MV-4-11 (cell line): ENCODE data around the gene NR4A3.
"Not testable (repeated sequence)": the region's sequence is repeated elsewhere in the genome, so short reads cannot be mapped to it uniquely, and the experiment has no call there.

Source experiments
- DNase-seq: peaks from one replicate; lab custom pipeline; 2025; lab: John Stamatoyannopoulos, UW

Gene NR4A3

GRCh38 chr9:99834474-99834873, 12.8 kb downstream of the NR4A3 start:
- DNase-seq, result no peak

GRCh38 chr9:99835142-99835541, 13.5 kb downstream of the NR4A3 start:
- DNase-seq, result no peak

GRCh38 chr9:99835581-99835980, 13.9 kb downstream of the NR4A3 start:
- no peak for DNase-seq

GRCh38 chr9:99840072-99840471, 18.4 kb downstream of the NR4A3 start:
- DNase-seq, result no peak

- DNase-seq, result no peak
Observed at GRCh38 chr9:99845063-99845462, 23.4 kb downstream of the NR4A3 start.

GRCh38 chr9:99848447-99848846, 26.8 kb downstream of the NR4A3 start:
- DNase-seq, result no peak

GRCh38 chr9:99850736-99851499, 29.2 kb downstream of the NR4A3 start:
- no peak for DNase-seq

GRCh38 chr9:99851500-99851822, 29.8 kb downstream of the NR4A3 start:
- DNase-seq, result peak; percentile 37

GRCh38 chr9:99852617-99853016, 30.9 kb downstream of the NR4A3 start:
- DNase-seq, result no peak

- DNase-seq, result no peak
Observed at GRCh38 chr9:99855467-99856176, 33.9 kb downstream of the NR4A3 start.

- DNase-seq, result not testable (repeated sequence)
Observed at GRCh38 chr9:99857576-99857975, 35.9 kb downstream of the NR4A3 start.

- DNase-seq, result no peak
Observed at GRCh38 chr9:99858087-99858486, 36.4 kb downstream of the NR4A3 start.

- DNase-seq, result peak; percentile 54
Observed at GRCh38 chr9:99859243-99859980, 37.7 kb downstream of the NR4A3 start.

- DNase-seq, result no peak
Observed at GRCh38 chr9:99860266-99860665, 38.6 kb downstream of the NR4A3 start.

GRCh38 chr9:99863955-99864354, 42.3 kb downstream of the NR4A3 start:
- no peak for DNase-seq

GRCh38 chr9:99866398-99866797, 44.7 kb downstream of the NR4A3 start:
- no peak for DNase-seq

GRCh38 chr9:99867536-99867935, 45.9 kb downstream of the NR4A3 start:
- DNase-seq, result peak; percentile 29

- peak; percentile 65 for DNase-seq
Observed at GRCh38 chr9:99867968-99868367, 46.3 kb downstream of the NR4A3 start.

- DNase-seq, result peak; percentile 40
Observed at GRCh38 chr9:99868845-99869244, 47.2 kb downstream of the NR4A3 start.

- no peak for DNase-seq
Observed at GRCh38 chr9:99870126-99870525, 48.4 kb downstream of the NR4A3 start.

GRCh38 chr9:99873531-99873930, 51.8 kb downstream of the NR4A3 start:
- no peak for DNase-seq

- DNase-seq, result no peak
Observed at GRCh38 chr9:99873943-99874584, 52.4 kb downstream of the NR4A3 start.
